ENCODE measurements around the gene CTSC.

DNA sequence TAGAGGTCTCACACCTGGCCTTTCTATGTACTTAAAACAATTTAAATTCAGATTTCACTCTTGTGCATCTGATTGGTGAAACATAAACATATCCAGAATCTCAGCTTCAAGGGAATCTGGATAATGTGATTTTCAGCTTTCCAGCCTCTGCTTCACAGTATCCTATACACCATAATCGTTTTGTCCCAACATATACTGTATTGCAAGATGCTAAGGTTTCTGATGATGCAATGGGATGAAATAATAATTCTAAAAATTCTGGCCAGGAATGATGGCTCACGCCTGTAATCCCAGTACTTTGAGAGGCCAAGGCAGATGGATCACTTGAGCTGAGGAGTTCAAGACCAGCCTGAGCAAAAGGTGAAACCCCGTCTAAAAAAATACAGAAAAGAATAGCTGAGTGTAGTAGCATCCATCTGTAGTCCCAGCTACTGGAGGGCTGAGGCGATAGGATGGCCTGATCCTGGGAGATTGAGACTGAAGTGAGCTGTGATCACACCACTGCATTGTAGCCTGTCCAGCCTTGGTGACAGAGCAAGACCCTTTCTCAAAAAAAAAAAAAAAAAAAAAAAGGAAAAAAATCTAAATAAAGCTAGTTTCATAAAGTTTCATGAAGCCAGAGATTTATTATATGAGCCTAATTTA, 41.0 kb upstream of the CTSC start:
- no peak for TF ChIP-seq POLR2AphosphoS5 (IDR thresholded peaks at IDR 0.05; ENCODE audit: borderline replicate concordance, low read depth, low read length)
- no peak for TF ChIP-seq FOXP2 (optimal IDR thresholded peaks at IDR 0.05; ENCODE audit: control extremely low read depth, extremely low read length, insufficient read depth)
